Measurements from ENCODE around the gene COX8C.

Gene COX8C

DNA sequence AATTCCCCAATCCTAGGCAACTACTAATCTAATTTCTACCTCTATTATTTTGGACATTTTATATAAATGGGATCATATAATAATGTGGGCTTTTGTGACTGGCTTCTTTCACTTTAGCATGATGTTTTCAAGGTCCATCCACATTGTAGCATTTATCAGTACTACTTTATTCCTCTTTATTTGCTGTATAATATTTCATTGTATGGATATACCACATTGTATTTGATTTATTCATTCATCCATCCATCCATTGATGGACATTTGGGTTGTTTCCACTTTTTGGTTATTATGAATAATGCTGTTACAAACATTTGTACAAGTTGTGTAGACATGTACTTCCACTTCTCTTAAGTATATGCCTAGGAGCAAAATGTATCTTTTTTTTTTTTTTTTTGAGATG is 31.4 kb upstream of the COX8C start:
- ChIA-PET POLR2A (no interaction called here), CTCF (interaction anchor here (0.6 kb wide), 1 partner anchor 306 kb away, joined by 3 read pairs; no protein-coding TSS in a partner anchor)
- H3K27ac ChIP-seq (ENCODE audit: extremely low read depth, low read depth, low read length), result no peak overlapping the region
- TF ChIP-seq ZNF155 (tag by site-specific recombination; IDR thresholded peaks at IDR 0.05), result no peak
- no peak for TF ChIP-seq ZNF2 (tag by site-specific recombination; IDR thresholded peaks at IDR 0.05)
- TF ChIP-seq ZNF248 (tag by site-specific recombination; IDR thresholded peaks at IDR 0.05), result no peak
- no peak for TF ChIP-seq ZNF654 (tag by site-specific recombination; IDR thresholded peaks at IDR 0.05; ENCODE audit: low read depth)
- no peak for TF ChIP-seq ZNF747 (tag by site-specific recombination; IDR thresholded peaks at IDR 0.05)
- TF ChIP-seq ZNF146 (tag by site-specific recombination; IDR thresholded peaks at IDR 0.05), result 0 out of 2 replicates have a peak, but pooled peaks have one; percentile 26
- peaks cover 13% of the 10 kb centered on the region for H3K4me1 ChIP-seq (ENCODE audit: control insufficient read depth, insufficient read depth, low read length)
- no peaks in the 10 kb centered on the region for H3K9me3 ChIP-seq (ENCODE audit: control insufficient read depth, insufficient read depth, low read depth, low read length)
- H3K36me3 ChIP-seq (ENCODE audit: control insufficient read depth in 2 of 2, insufficient read depth in 1 of 2, low read length in 2 of 2), result no peaks in the 10 kb centered on the region
- no peak overlapping the region for H3K4me3 ChIP-seq (ENCODE audit: low read depth, low read length)

DNA sequence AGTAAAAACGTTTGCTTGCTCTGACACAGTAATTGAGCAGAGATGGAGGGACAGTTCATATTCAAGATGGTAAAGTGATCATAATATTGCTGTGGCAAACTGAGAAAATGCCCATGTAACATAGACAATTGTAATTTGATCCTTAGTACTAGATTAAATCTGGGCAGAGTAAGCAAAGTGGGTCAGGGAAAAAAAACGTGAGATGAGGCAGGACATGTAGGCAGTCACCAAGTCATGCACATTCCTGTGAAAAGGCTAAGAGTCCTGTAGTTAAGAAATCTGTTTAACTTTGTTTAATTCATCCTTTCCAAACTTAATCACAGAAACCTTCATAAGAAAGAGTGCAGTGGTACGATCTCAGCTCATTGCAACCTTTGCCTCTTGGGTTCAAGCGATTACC is 30.3 kb upstream of the COX8C start:
- H3K4me1 ChIP-seq (ENCODE audit: control insufficient read depth, insufficient read depth, low read length), result peaks cover 15% of the 10 kb centered on the region
- H3K36me3 ChIP-seq (ENCODE audit: control insufficient read depth in 2 of 2, insufficient read depth in 1 of 2, low read length in 2 of 2), result peaks cover 0 to 2% of the 10 kb centered on the region in 2 experiments; a peak in 1 of 3 replicates
- POLR2A ChIA-PET, result interaction anchor here (1.4 kb wide), 1 partner anchor 17 kb away, joined by 3 read pairs; no protein-coding TSS in a partner anchor
- H3K27ac ChIP-seq (ENCODE audit: extremely low read depth, low read depth, low read length), result no peak overlapping the region
- TF ChIP-seq ZNF354C (tag by site-specific recombination; IDR thresholded peaks at IDR 0.05; ENCODE audit: borderline replicate concordance, low read depth), result no peak
- no peak for TF ChIP-seq ZNF785 (tag by site-specific recombination; IDR thresholded peaks at IDR 0.05)
- TF ChIP-seq HOXC10 (CRISPR knock-in tag; IDR thresholded peaks at IDR 0.05), result no peak
- no peak for TF ChIP-seq EGR2 (tag by site-specific recombination; IDR thresholded peaks at IDR 0.05; ENCODE audit: low read depth)
- no peak for TF ChIP-seq ZNF423 (tag by site-specific recombination; IDR thresholded peaks at IDR 0.05)
- TF ChIP-seq SP3 (tag by site-specific recombination; IDR thresholded peaks at IDR 0.05), result no peak
- no peak for TF ChIP-seq ZSCAN23 (tag by site-specific recombination; IDR thresholded peaks at IDR 0.05)
- TF ChIP-seq ZNF76 (tag by site-specific recombination; IDR thresholded peaks at IDR 0.05; ENCODE audit: borderline replicate concordance, low read depth), result no peak
- TF ChIP-seq ZNF133 (tag by site-specific recombination; IDR thresholded peaks at IDR 0.05), result no peak
- TF ChIP-seq ZNF658 (tag by site-specific recombination; IDR thresholded peaks at IDR 0.05), result no peak
- no peak for TF ChIP-seq GFI1B (tag by site-specific recombination; IDR thresholded peaks at IDR 0.05)
- CTCF ChIA-PET, result interaction anchor here (0.6 to 1.5 kb wide), 2 partner anchors 220 to 751 kb away, joined by 3 read pairs; no protein-coding TSS in a partner anchor
- H3K4me3 ChIP-seq (ENCODE audit: low read depth, low read length), result no peak overlapping the region
- no peaks in the 10 kb centered on the region for H3K9me3 ChIP-seq (ENCODE audit: control insufficient read depth, insufficient read depth, low read depth, low read length)

DNA sequence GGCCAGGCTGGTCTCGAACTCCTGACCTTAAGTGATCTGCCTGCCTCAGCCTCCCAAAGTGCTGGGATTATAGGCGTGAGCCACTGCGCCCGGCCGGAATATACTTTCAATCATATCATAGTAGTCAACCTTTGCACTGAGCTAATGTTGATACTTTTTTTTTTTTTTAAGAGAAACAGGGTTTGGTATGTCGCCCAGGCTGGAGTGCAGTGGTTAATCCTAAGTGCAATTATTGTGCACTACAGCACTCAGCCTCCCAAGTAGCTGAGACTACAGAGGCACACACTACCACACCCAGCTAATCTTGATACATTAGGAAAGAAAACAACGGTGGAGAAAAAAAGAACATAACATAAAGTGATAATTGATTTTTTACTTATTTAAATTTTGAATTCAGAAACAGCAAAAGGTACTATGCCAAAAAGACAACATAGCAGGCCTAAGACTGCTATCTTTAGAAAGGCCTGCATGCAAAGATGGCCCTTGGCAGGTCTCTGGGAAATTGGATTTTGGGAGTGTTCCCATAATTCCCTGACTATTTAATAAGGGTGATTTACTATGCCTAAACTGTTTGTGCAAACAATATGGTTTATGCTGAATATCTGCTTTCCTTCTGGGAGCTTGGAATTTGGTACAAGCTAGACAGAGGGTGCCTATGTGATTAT is 29.6 kb upstream of the COX8C start:
- Histone ChIP-seq H3K9me3 (ENCODE audit: control insufficient read depth, insufficient read depth, low read depth, low read length) (no peaks in the 10 kb centered on the region), H3K4me3 (ENCODE audit: low read depth, low read length) (no peak overlapping the region), H3K4me1 (ENCODE audit: control insufficient read depth, insufficient read depth, low read length) (peaks cover 15% of the 10 kb centered on the region), H3K36me3 (ENCODE audit: control insufficient read depth in 2 of 2, insufficient read depth in 1 of 2, low read length in 2 of 2) (peaks cover 0 to 8% of the 10 kb centered on the region in 2 experiments; a peak in 1 of 3 replicates), H3K27ac (ENCODE audit: extremely low read depth, low read depth, low read length) (no peak overlapping the region)
- CTCF ChIA-PET, result interaction anchor here (0.6 to 1.5 kb wide), 3 partner anchors 186 to 220 kb away, joined by 3 to 4 read pairs (median 3); no protein-coding TSS in a partner anchor
- POLR2A ChIA-PET, result interaction anchor here (1.4 kb wide), 1 partner anchor 18 kb away, joined by 3 read pairs; no protein-coding TSS in a partner anchor
- TF ChIP-seq IKZF3 (tag by site-specific recombination; IDR thresholded peaks at IDR 0.05) (peak; percentile 39; the same call in 1 of the 2 replicates), ZNF174 (tag by site-specific recombination; IDR thresholded peaks at IDR 0.05) (no peak), ZSCAN16 (tag by site-specific recombination; IDR thresholded peaks at IDR 0.05) (no peak), ZFP37 (tag by site-specific recombination; IDR thresholded peaks at IDR 0.05) (no peak), ZNF211 (tag by site-specific recombination; IDR thresholded peaks at IDR 0.05; ENCODE audit: low read depth) (no peak), ZNF391 (tag by site-specific recombination; IDR thresholded peaks at IDR 0.05; ENCODE audit: borderline replicate concordance, low read depth) (no peak)
- TF ChIP-seq, protein P1, sequence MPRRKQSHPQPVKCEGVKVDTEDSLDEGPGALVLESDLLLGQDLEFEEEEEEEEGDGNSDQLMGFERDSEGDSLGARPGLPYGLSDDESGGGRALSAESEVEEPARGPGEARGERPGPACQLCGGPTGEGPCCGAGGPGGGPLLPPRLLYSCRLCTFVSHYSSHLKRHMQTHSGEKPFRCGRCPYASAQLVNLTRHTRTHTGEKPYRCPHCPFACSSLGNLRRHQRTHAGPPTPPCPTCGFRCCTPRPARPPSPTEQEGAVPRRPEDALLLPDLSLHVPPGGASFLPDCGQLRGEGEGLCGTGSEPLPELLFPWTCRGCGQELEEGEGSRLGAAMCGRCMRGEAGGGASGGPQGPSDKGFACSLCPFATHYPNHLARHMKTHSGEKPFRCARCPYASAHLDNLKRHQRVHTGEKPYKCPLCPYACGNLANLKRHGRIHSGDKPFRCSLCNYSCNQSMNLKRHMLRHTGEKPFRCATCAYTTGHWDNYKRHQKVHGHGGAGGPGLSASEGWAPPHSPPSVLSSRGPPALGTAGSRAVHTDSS (tag by site-specific recombination; IDR thresholded peaks at IDR 0.05), result no peak
- TF ChIP-seq, protein P2, sequence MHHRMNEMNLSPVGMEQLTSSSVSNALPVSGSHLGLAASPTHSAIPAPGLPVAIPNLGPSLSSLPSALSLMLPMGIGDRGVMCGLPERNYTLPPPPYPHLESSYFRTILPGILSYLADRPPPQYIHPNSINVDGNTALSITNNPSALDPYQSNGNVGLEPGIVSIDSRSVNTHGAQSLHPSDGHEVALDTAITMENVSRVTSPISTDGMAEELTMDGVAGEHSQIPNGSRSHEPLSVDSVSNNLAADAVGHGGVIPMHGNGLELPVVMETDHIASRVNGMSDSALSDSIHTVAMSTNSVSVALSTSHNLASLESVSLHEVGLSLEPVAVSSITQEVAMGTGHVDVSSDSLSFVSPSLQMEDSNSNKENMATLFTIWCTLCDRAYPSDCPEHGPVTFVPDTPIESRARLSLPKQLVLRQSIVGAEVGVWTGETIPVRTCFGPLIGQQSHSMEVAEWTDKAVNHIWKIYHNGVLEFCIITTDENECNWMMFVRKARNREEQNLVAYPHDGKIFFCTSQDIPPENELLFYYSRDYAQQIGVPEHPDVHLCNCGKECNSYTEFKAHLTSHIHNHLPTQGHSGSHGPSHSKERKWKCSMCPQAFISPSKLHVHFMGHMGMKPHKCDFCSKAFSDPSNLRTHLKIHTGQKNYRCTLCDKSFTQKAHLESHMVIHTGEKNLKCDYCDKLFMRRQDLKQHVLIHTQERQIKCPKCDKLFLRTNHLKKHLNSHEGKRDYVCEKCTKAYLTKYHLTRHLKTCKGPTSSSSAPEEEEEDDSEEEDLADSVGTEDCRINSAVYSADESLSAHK (tag by site-specific recombination; IDR thresholded peaks at IDR 0.05), result no peak

All from HEK293 (cell line).